ENCODE results near the gene CACNG7. TPM values are rescaled to one million over a fixed set of nuclear protein-coding genes. Genes with fewer than 3 reads are reported as not detected.
"Not testable (repeated sequence)": the region's sequence is repeated elsewhere in the genome, so short reads cannot be mapped to it uniquely, and the experiment has no call there.

Gene CACNG7
- total and polyA plus RNA-seq, 4 donors = not detected

DNA sequence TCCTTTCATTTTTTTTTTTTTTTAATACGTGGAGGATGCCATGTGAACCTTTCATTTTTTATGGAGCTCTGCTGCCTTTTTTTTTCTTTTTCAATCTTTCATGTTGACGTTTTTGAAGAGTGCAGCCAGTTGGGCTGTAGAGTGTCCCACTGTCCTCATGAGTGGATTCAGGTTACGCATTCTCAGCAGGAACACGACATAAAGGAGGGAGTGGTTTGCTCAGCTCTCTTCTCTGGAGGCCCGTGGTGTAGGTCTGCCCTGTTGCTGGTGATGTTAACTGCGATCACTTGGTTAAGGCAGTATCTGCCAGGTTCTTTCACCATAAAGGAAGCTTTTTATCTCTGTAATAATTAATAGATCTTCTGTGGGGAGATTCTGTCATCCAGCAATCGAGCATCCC, 27.0 kb downstream of the CACNG7 start:
- Histone ChIP-seq H3K27me3 (ENCODE audit: control insufficient read depth in 1 of 2, insufficient read depth in 2 of 2, low read length in 1 of 2) (no peaks in the 10 kb centered on the region), H3K36me3 (ENCODE audit: control insufficient read depth in 1 of 2, insufficient read depth in 2 of 2, low read length in 1 of 2) (no peaks in the 10 kb centered on the region)

DNA sequence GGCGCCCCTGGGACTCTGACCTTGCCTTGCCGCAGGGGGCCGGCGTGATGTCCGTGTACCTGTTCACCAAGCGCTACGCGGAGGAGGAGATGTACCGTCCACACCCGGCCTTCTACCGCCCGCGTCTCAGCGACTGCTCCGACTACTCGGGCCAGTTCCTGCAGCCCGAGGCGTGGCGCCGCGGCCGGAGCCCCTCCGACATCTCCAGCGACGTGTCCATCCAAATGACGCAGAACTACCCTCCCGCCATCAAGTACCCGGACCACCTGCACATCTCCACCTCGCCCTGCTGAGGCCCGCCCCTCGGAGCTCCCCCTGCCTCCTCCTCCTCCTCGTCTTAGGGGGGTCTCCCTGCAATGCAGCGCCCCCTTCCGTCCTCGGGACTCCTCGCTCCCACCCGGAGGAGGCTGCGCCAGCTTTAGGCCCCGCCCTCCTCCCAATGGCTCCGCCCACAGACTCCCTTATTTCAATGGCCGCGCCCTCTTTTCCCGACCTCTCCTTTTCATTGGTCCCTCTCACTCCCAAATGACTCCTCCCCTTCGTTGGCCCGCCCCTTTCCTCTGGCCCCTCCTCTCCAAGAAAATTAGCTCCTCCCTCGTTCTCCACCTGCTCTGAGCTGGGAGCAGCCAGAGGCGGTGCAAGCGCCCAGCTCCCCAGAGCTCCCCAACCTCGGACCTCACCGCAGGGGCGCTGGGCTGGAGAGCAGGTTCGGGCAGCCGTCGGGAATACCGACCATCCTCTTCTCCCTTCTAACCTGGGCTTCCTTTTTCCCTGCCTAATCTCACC, 33.1 kb downstream of the CACNG7 start:
- 1 to 4% methylated on average over 30 to 55 of the region's 55 CpGs for WGBS, 2 donors
- Histone ChIP-seq H3K9me3 (ENCODE audit: control insufficient read depth, low read length) (no peaks in the 10 kb centered on the region), H3K36me3 (ENCODE audit: control insufficient read depth in 1 of 2, insufficient read depth in 2 of 2, low read length in 1 of 2) (no peaks in the 10 kb centered on the region), H3K4me3 (ENCODE audit: low read length in 2 of 2) (no peak overlapping the region), H3K4me1 (ENCODE audit: control insufficient read depth in 1 of 2, insufficient read depth in 2 of 2, low read length in 2 of 2) (no peaks in the 10 kb centered on the region), H3K27me3 (ENCODE audit: control insufficient read depth in 1 of 2, insufficient read depth in 2 of 2, low read length in 1 of 2) (no peaks in the 10 kb centered on the region), H3K27ac (ENCODE audit: low read depth in 1 of 2, low read length in 2 of 2) (no peak overlapping the region)
- no peak for ATAC-seq (ENCODE audit: low FRiP score)
- intact Hi-C loops (cut with DNase I) = no loop called here
- DNase-seq = no peak

More for the DNA sequence above, 27.0 kb downstream of the CACNG7 start:
- intact Hi-C loops (cut with DNase I) = no loop called here
- no peaks in the 10 kb centered on the region for H3K4me1 ChIP-seq (ENCODE audit: control insufficient read depth in 1 of 2, insufficient read depth in 2 of 2, low read length in 2 of 2)
- H3K9me3 ChIP-seq (ENCODE audit: control insufficient read depth, low read length) = no peaks in the 10 kb centered on the region
- 35 to 41% methylated on average over 7 of the region's 7 CpGs for WGBS, 2 donors
- no peak for ATAC-seq (ENCODE audit: low FRiP score)
- no peak overlapping the region for H3K4me3 ChIP-seq (ENCODE audit: low read length in 2 of 2)
- DNase-seq = no peak
- no peak overlapping the region for H3K27ac ChIP-seq (ENCODE audit: low read depth in 1 of 2, low read length in 2 of 2)

DNA sequence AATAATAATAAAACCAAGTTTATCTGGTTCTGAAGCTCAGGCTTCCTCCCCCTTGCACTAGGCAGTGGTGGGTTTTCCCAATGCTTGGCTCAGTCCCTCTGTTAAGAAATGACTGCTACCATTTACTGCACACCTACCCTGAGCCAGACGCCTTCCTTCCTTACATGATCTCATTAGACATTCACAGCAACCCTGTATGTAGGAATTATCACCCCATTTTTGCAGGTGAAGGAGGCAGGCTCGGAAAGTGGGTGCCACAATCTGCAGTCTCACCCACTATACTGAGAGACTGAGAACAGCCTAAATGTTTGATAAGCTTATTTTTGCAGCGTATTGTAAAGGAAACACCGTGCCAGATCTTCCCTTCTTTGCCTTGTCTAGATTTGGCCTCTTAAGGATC, 35.3 kb downstream of the CACNG7 start:
- 74 to 81% methylated on average over 4 of the region's 4 CpGs for WGBS, 2 donors
- intact Hi-C loops (cut with DNase I) = no loop called here
- H3K36me3 ChIP-seq (ENCODE audit: control insufficient read depth in 1 of 2, insufficient read depth in 2 of 2, low read length in 1 of 2) = no peaks in the 10 kb centered on the region
- H3K27me3 ChIP-seq (ENCODE audit: control insufficient read depth in 1 of 2, insufficient read depth in 2 of 2, low read length in 1 of 2) = no peaks in the 10 kb centered on the region
- H3K9me3 ChIP-seq (ENCODE audit: control insufficient read depth, low read length) = no peaks in the 10 kb centered on the region
- H3K27ac ChIP-seq (ENCODE audit: low read depth in 1 of 2, low read length in 2 of 2) = no peak overlapping the region
- no peak for ATAC-seq (ENCODE audit: low FRiP score)
- DNase-seq = no peak
- H3K4me1 ChIP-seq (ENCODE audit: control insufficient read depth in 1 of 2, insufficient read depth in 2 of 2, low read length in 2 of 2) = no peaks in the 10 kb centered on the region
- H3K4me3 ChIP-seq (ENCODE audit: low read length in 2 of 2) = no peak overlapping the region

DNA sequence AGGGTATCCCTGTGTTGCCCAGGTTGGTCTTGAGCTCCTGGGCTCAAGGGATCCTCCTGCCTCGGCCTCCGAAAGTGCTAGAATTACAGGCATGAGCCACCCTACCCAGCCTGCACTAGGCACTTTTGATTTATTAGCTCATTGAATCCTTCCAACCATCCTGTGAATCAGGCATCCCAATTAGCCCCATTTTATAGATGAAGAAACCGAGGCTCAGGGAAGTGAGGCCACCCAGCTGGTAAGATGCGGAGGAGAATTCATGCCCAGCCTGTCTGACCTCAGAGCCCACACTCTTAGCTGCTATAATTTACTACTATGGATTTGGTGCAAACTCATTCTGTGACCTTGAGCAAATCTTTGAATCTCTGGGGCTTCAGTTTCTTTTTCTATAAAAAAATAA, 35.9 kb downstream of the CACNG7 start:
- intact Hi-C loops (cut with DNase I) = no loop called here
- 88 to 90% methylated on average over 4 of the region's 4 CpGs for WGBS, 2 donors
- Histone ChIP-seq H3K36me3 (ENCODE audit: control insufficient read depth in 1 of 2, insufficient read depth in 2 of 2, low read length in 1 of 2) (no peaks in the 10 kb centered on the region), H3K27ac (ENCODE audit: low read depth in 1 of 2, low read length in 2 of 2) (no peak overlapping the region), H3K9me3 (ENCODE audit: control insufficient read depth, low read length) (no peaks in the 10 kb centered on the region), H3K4me1 (ENCODE audit: control insufficient read depth in 1 of 2, insufficient read depth in 2 of 2, low read length in 2 of 2) (no peaks in the 10 kb centered on the region), H3K4me3 (ENCODE audit: low read length in 2 of 2) (no peak overlapping the region), H3K27me3 (ENCODE audit: control insufficient read depth in 1 of 2, insufficient read depth in 2 of 2, low read length in 1 of 2) (no peaks in the 10 kb centered on the region)
- no peak for DNase-seq
- no peak for ATAC-seq (ENCODE audit: low FRiP score)

DNA sequence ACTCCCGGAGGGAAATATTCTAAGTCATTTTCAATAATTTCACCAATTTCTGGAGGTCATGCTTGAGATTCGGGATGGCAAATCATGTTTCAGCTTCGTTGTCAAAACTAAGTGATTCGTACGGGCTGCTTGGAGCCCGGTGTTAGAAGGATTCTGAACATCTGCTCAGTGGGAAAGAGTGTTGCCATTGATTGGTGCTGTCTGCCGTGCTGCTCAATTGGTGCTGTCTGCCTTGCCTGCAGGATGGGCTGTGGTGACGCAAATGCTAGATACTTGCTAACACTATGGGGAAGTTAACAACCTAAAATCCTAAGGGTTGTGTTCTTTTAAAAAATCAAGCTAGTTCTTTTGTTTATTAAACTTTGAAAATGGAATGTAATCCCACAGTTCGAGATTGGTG, 36.4 kb downstream of the CACNG7 start:
- Histone ChIP-seq H3K4me3 (ENCODE audit: low read length in 2 of 2) (no peak overlapping the region), H3K36me3 (ENCODE audit: control insufficient read depth in 1 of 2, insufficient read depth in 2 of 2, low read length in 1 of 2) (no peaks in the 10 kb centered on the region), H3K27me3 (ENCODE audit: control insufficient read depth in 1 of 2, insufficient read depth in 2 of 2, low read length in 1 of 2) (no peaks in the 10 kb centered on the region), H3K27ac (ENCODE audit: low read depth in 1 of 2, low read length in 2 of 2) (no peak overlapping the region), H3K9me3 (ENCODE audit: control insufficient read depth, low read length) (no peaks in the 10 kb centered on the region), H3K4me1 (ENCODE audit: control insufficient read depth in 1 of 2, insufficient read depth in 2 of 2, low read length in 2 of 2) (no peaks in the 10 kb centered on the region)
- no peak for ATAC-seq (ENCODE audit: low FRiP score)
- intact Hi-C loops (cut with DNase I) = no loop called here
- WGBS, 2 donors = 41 to 54% methylated on average over 9 of the region's 9 CpGs
- DNase-seq = peak in 1 of 2 donors; percentile 5

DNA sequence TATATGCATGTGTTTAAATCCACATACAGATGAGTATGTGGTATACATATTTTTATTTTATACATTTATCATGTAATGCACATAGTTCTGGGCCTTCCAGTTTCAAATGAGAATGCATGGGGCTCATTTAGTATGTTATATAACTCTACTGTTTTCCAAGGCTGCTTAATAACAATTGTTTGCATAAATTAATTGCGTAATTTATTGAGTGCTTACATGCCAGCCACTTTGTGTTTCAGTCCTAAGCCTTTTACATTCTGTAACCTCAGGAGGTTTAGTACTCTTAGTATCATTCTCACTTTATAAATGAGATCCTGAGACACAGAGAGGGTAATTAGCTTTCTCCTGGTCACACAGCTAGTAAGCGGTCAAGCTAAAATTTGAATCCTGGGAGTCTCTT, 36.9 kb downstream of the CACNG7 start:
- H3K36me3 ChIP-seq (ENCODE audit: control insufficient read depth in 1 of 2, insufficient read depth in 2 of 2, low read length in 1 of 2) = no peaks in the 10 kb centered on the region
- intact Hi-C loops (cut with DNase I) = no loop called here
- H3K27me3 ChIP-seq (ENCODE audit: control insufficient read depth in 1 of 2, insufficient read depth in 2 of 2, low read length in 1 of 2) = no peaks in the 10 kb centered on the region
- H3K4me1 ChIP-seq (ENCODE audit: control insufficient read depth in 1 of 2, insufficient read depth in 2 of 2, low read length in 2 of 2) = no peaks in the 10 kb centered on the region
- 92 to 98% methylated on average over 2 of the region's 2 CpGs for WGBS, 2 donors
- no peaks in the 10 kb centered on the region for H3K9me3 ChIP-seq (ENCODE audit: control insufficient read depth, low read length)
- no peak overlapping the region for H3K27ac ChIP-seq (ENCODE audit: low read depth in 1 of 2, low read length in 2 of 2)
- DNase-seq (no peak), ATAC-seq (ENCODE audit: low FRiP score) (no peak)
- H3K4me3 ChIP-seq (ENCODE audit: low read length in 2 of 2) = no peak overlapping the region

DNA sequence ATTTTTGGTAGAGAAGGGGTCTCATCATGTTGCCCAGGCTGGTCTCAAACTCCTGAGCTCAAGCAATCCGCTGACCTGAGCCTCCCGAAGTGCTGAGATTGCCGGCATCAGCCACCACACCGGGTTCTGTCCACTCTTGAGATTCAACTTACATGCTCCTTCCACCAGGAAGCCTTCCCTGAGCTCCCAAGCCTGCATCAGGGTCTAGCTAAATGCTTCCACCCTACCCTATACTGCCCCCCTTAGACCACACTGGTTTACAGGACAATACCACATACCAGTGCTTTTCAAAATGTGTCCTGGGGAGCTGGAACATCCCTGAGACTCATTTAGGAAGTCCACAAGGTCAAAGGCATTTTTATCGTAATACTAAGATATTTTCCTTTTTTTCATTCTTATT, 38.5 kb downstream of the CACNG7 start:
- no peak overlapping the region for H3K4me3 ChIP-seq (ENCODE audit: low read length in 2 of 2)
- intact Hi-C loops (cut with DNase I) = no loop called here
- ATAC-seq (ENCODE audit: low FRiP score) = no peak
- H3K36me3 ChIP-seq (ENCODE audit: control insufficient read depth in 1 of 2, insufficient read depth in 2 of 2, low read length in 1 of 2) = no peaks in the 10 kb centered on the region
- DNase-seq = peak in 1 of 2 donors; percentile 8
- H3K27ac ChIP-seq (ENCODE audit: low read depth in 1 of 2, low read length in 2 of 2) = no peak overlapping the region
- H3K9me3 ChIP-seq (ENCODE audit: control insufficient read depth, low read length) = no peaks in the 10 kb centered on the region
- H3K27me3 ChIP-seq (ENCODE audit: control insufficient read depth in 1 of 2, insufficient read depth in 2 of 2, low read length in 1 of 2) = no peaks in the 10 kb centered on the region
- no peaks in the 10 kb centered on the region for H3K4me1 ChIP-seq (ENCODE audit: control insufficient read depth in 1 of 2, insufficient read depth in 2 of 2, low read length in 2 of 2)
- WGBS, 2 donors = 61 to 64% methylated on average over 5 of the region's 5 CpGs

DNA sequence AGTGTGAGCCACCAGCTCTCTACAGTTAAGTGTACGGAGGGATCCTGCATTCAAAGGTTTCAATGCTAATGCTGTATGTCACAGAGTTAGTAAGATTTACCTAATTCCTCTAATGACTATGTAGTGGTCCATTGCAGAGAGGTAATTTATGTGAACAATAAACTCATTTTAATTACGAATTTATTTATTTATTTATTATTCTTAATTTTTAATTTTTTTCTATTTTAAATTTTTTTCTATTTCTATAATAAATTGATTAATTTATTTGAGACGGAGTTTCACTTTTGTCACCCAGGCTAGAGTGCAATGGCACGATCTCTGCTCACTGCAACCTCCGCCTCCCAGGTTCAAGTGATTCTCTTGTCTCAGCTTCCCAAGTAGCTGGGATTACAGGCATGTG, 39.5 kb downstream of the CACNG7 start:
- H3K4me3 ChIP-seq (ENCODE audit: low read length in 2 of 2); H3K9me3 ChIP-seq (ENCODE audit: control insufficient read depth, low read length); H3K27me3 ChIP-seq (ENCODE audit: control insufficient read depth in 1 of 2, insufficient read depth in 2 of 2, low read length in 1 of 2); H3K36me3 ChIP-seq (ENCODE audit: control insufficient read depth in 1 of 2, insufficient read depth in 2 of 2, low read length in 1 of 2); ATAC-seq (ENCODE audit: low FRiP score); H3K27ac ChIP-seq (ENCODE audit: low read depth in 1 of 2, low read length in 2 of 2); H3K4me1 ChIP-seq (ENCODE audit: control insufficient read depth in 1 of 2, insufficient read depth in 2 of 2, low read length in 2 of 2); intact Hi-C loops (cut with DNase I): not testable (repeated sequence)
- 79 to 85% methylated on average over 5 of the region's 5 CpGs for whole genome bisulfite sequencing, 2 donors
- peak in 1 of 2 donors; percentile 14 for DNase-seq

DNA sequence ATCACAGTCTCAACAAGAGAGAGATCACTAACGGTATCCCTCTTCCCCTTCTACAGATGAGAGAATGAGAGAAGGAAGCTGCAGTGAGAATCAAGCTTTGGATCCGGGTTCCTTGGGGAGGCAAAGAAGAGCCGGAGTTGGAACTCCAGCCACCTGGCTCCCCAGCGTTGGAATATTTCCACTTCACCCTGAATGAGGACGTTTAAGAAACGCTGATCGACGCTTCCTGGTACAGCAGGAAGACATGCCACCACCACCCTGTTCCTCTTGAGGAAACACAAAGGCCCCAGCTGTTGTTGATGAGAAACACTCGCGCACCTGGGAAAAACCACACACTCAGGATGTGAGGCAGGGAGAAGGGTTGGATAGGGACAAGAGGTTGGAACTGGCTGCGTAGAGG, 42.4 kb downstream of the CACNG7 start:
- H3K9me3 ChIP-seq (ENCODE audit: control insufficient read depth, low read length) = no peaks in the 10 kb centered on the region
- 61 to 66% methylated on average over 11 of the region's 11 CpGs for WGBS, 2 donors
- intact Hi-C loops (cut with DNase I) = no loop called here
- H3K36me3 ChIP-seq (ENCODE audit: control insufficient read depth in 1 of 2, insufficient read depth in 2 of 2, low read length in 1 of 2) = no peaks in the 10 kb centered on the region
- ATAC-seq (ENCODE audit: low FRiP score) (no peak), DNase-seq (no peak)
- no peaks in the 10 kb centered on the region for H3K27me3 ChIP-seq (ENCODE audit: control insufficient read depth in 1 of 2, insufficient read depth in 2 of 2, low read length in 1 of 2)
- H3K4me3 ChIP-seq (ENCODE audit: low read length in 2 of 2) = no peak overlapping the region
- no peaks in the 10 kb centered on the region for H3K4me1 ChIP-seq (ENCODE audit: control insufficient read depth in 1 of 2, insufficient read depth in 2 of 2, low read length in 2 of 2)
- H3K27ac ChIP-seq (ENCODE audit: low read depth in 1 of 2, low read length in 2 of 2) = no peak overlapping the region

Data from aorta (tissue), 5 donors.